Spleen (tissue), 7 donors: Measurements from ENCODE around the gene NFIA.

Experiments used
- CTCF ChIP-seq, 11 experiments: fragments of 200-600 bp in 7 of 11; fragments of 450-650 bp in 4 of 11; sonication (generic) in 4 of 11; IDR thresholded peaks in 8 of 11; conservative IDR thresholded peaks in 3 of 11; 1 replicate in 7 of 11; 2 replicates in 4 of 11; pipeline versions ENCODE4 v1.4.0 to v1.8.0; 2016 to 2021; ENCODE audit warnings: antibody characterized with exemption in 11 of 11, inconsistent platforms in 4 of 11, mild to moderate bottlenecking in 1 of 11
- POLR2A ChIP-seq, 3 donors: fragments of 450-650 bp; IDR thresholded peaks; one replicate each; pipeline ENCODE4 v1.5.1; 2017; ENCODE audit warnings: antibody characterized with exemption in 3 of 3, mild to moderate bottlenecking in 1 of 3
- donor health status: DM: no; HTN: no; CAD: no; lungs with moderate emphysema.
- donor health status: DM: no; HTN: no; CAD: no.
- donor health status: DM: no; HTN: no; CAD: no.

- TF ChIP-seq CTCF (IDR thresholded peaks at IDR 0.05 in 8 of 11, conservative IDR thresholded peaks at IDR 0.05 in 3 of 11) (no peak), POLR2A (IDR thresholded peaks at IDR 0.05) (no peak)
Measured at GRCh38 chr1:61330018-61330417, 247.7 kb downstream of the NFIA start.
